H9 (cell line): ENCODE measurements around the gene SCAMP5. TPM values are rescaled to one million over a fixed set of nuclear protein-coding genes. Genes with fewer than 3 reads are reported as not detected.

Source experiments
- DNase-seq: peaks from one replicate; pipeline ENCODE4 v3.0.0-alpha.2; 2017
- H2AFZ ChIP-seq: one replicate; pipeline ENCODE4 v1.6.1; 2013; ENCODE audit warnings: mild to moderate bottlenecking, low read length, control low read depth, moderate library complexity
- H2AK5ac ChIP-seq: 2 replicates; pipeline ENCODE4 v1.6.1; 2013; ENCODE audit warnings: low read length, control low read depth, mixed read lengths; ENCODE audit not compliant: insufficient read length
- H2BK120ac ChIP-seq: one replicate; pipeline ENCODE4 v1.6.1; 2013; ENCODE audit warnings: low read depth, mild to moderate bottlenecking, low read length, control low read depth, inconsistent platforms; ENCODE audit not compliant: poor library complexity, severe bottlenecking
- H2BK12ac ChIP-seq: 2 replicates; pipeline ENCODE4 v1.6.1; 2013; ENCODE audit warnings: low read length, control low read depth, mixed read lengths, low read depth; ENCODE audit not compliant: insufficient read length
- H2BK15ac ChIP-seq: 2 replicates; pipeline ENCODE4 v1.6.1; 2013; ENCODE audit warnings: low read depth, low read length, control low read depth
- H2BK20ac ChIP-seq: one replicate; pipeline ENCODE4 v1.6.1; 2013; ENCODE audit warnings: low read depth, mild to moderate bottlenecking, low read length, control low read depth, inconsistent platforms; ENCODE audit not compliant: poor library complexity, severe bottlenecking
- H2BK5ac ChIP-seq: 2 replicates; pipeline ENCODE4 v1.6.1; 2013; ENCODE audit warnings: low read length, control low read depth, mixed read lengths; ENCODE audit not compliant: insufficient read length
- H3K14ac ChIP-seq: 2 replicates; pipeline ENCODE4 v1.6.1; 2013; ENCODE audit warnings: low read length, control low read depth; ENCODE audit not compliant: insufficient read depth
- H3K18ac ChIP-seq: 2 replicates; pipeline ENCODE4 v1.6.1; 2013; ENCODE audit warnings: low read depth, mild to moderate bottlenecking, mixed read lengths, low read length, control low read depth; ENCODE audit not compliant: insufficient read length
- H3K23ac ChIP-seq: 2 replicates; pipeline ENCODE4 v1.6.1; 2013; ENCODE audit warnings: low read length, control low read depth, mixed read lengths, low read depth; ENCODE audit not compliant: insufficient read length
- H3K23me2 ChIP-seq: 2 replicates; pipeline ENCODE4 v1.6.1; 2013; ENCODE audit warnings: low read depth, mild to moderate bottlenecking, mixed read lengths, low read length, control low read depth; ENCODE audit not compliant: insufficient read length, poor library complexity, severe bottlenecking
- H3K27ac ChIP-seq: 2 replicates; pipeline ENCODE4 v1.5.1; 2013; ENCODE audit warnings: low read length, control low read depth, mixed read lengths, low read depth; ENCODE audit not compliant: insufficient read length
- H3K27me3 ChIP-seq: 2 replicates; pipeline ENCODE4 v1.6.1; 2013; ENCODE audit warnings: low read length, control low read depth, inconsistent platforms; ENCODE audit not compliant: insufficient read depth
- H3K4ac ChIP-seq: 2 replicates; pipeline ENCODE4 v1.6.1; 2013; ENCODE audit warnings: low read depth, mild to moderate bottlenecking, control low read depth, inconsistent platforms, low read length, moderate library complexity
- H3K4me1 ChIP-seq: 2 replicates; pipeline ENCODE4 v1.6.1; 2013; ENCODE audit warnings: low read length, control low read depth, inconsistent platforms; ENCODE audit not compliant: insufficient read depth
- H3K4me2 ChIP-seq: 2 replicates; pipeline ENCODE4 v1.6.1; 2013; ENCODE audit warnings: low read length, control low read depth, mixed read lengths; ENCODE audit not compliant: insufficient read length, insufficient read depth
- H3K56ac ChIP-seq: 2 replicates; pipeline ENCODE4 v1.6.1; 2013; ENCODE audit warnings: low read depth, mild to moderate bottlenecking, mixed read lengths, low read length, control low read depth; ENCODE audit not compliant: insufficient read length
- H3K79me1 ChIP-seq: 2 replicates; pipeline ENCODE4 v1.6.1; 2013; ENCODE audit warnings: low read depth, mild to moderate bottlenecking, moderate library complexity, low read length, control low read depth, inconsistent platforms; ENCODE audit not compliant: insufficient read depth, poor library complexity, severe bottlenecking
- H3K79me2 ChIP-seq: 2 replicates; pipeline ENCODE4 v1.6.1; 2013; ENCODE audit warnings: low read length, control low read depth, inconsistent platforms; ENCODE audit not compliant: insufficient read depth
- H3K9ac ChIP-seq: 2 replicates; pipeline ENCODE4 v1.6.1; 2013; ENCODE audit warnings: low read length, control low read depth, mixed read lengths; ENCODE audit not compliant: insufficient read length; ENCODE audit errors: extremely low read depth
- H3K9me3 ChIP-seq: one replicate; pipeline ENCODE4 v1.6.1; 2013; ENCODE audit warnings: low read depth, low read length, inconsistent platforms; ENCODE audit not compliant: control insufficient read depth
- H3T11ph ChIP-seq: one replicate; pipeline ENCODE4 v1.6.1; 2013; ENCODE audit warnings: mild to moderate bottlenecking, low read length, control low read depth, inconsistent platforms
- H4K20me1 ChIP-seq: one replicate; pipeline ENCODE4 v1.6.1; 2013; ENCODE audit not compliant: control insufficient read depth, insufficient read length, insufficient read depth
- H4K5ac ChIP-seq: 2 replicates; pipeline ENCODE4 v1.6.1; 2013; ENCODE audit warnings: low read depth, mild to moderate bottlenecking, mixed read lengths, low read length, control low read depth; ENCODE audit not compliant: insufficient read length
- H4K8ac ChIP-seq: replicated peaks from 2 replicates; pipeline ENCODE4 v1.6.1; 2013; ENCODE audit warnings: low read length, control low read depth, mixed read lengths, low read depth; ENCODE audit not compliant: insufficient read length
- H4K91ac ChIP-seq: 2 replicates; pipeline ENCODE4 v1.6.1; 2013; ENCODE audit warnings: low read depth, mild to moderate bottlenecking, moderate library complexity, mixed read lengths, low read length, control low read depth; ENCODE audit not compliant: insufficient read length
- H3K27ac Mint-ChIP-seq, 3 experiments: 2 replicates in 2 of 3; 3 replicates in 1 of 3; pipeline ENCODE4 v1.8.0; 2020 to 2021; ENCODE audit warnings: mixed read lengths in 3 of 3, mild to moderate bottlenecking in 1 of 3, moderate library complexity in 1 of 3
- H3K27me3 Mint-ChIP-seq: 2 replicates; pipeline ENCODE4 v1.8.0; 2021; ENCODE audit warnings: low read depth, mild to moderate bottlenecking, moderate library complexity, mixed read lengths
- H3K36me3 Mint-ChIP-seq, 3 experiments: 2 replicates in 2 of 3; 3 replicates in 1 of 3; pipeline ENCODE4 v1.8.0; 2020 to 2021; ENCODE audit warnings: low read depth in 3 of 3, mixed read lengths in 3 of 3; ENCODE audit not compliant: insufficient read depth in 1 of 3
- H3K4me1 Mint-ChIP-seq, 2 experiments: 2 replicates each; pipeline ENCODE4 v1.8.0; 2020; ENCODE audit warnings: mixed read lengths in 2 of 2
- H3K4me3 Mint-ChIP-seq, 2 experiments: 2 replicates in 1 of 2; 3 replicates in 1 of 2; pipeline ENCODE4 v1.8.0; 2020 to 2021; ENCODE audit warnings: mild to moderate bottlenecking in 2 of 2, mixed read lengths in 2 of 2, moderate library complexity in 1 of 2
- H3K9me3 Mint-ChIP-seq, 2 experiments: 2 replicates in 1 of 2; 3 replicates in 1 of 2; pipeline ENCODE4 v1.8.0; 2020; ENCODE audit warnings: mild to moderate bottlenecking in 2 of 2, mixed read lengths in 2 of 2, moderate library complexity in 1 of 2
- CTCF ChIP-seq: fragments of 200-600 bp; sonication (generic); conservative IDR thresholded peaks from 3 replicates; pipeline ENCODE4 v1.8.0; 2021; ENCODE audit warnings: antibody characterized with exemption, mild to moderate bottlenecking
- WGBS: extraction: QIAGEN DNeasy Blood & Tissue Kit; methylation state at CpG from one replicate; pipeline ENCODE4 v1.1.7; 2013; ENCODE audit warnings: missing lambda C conversion rate, low lambda C conversion rate, mixed read lengths; ENCODE audit not compliant: insufficient read length; ENCODE audit errors: extremely low coverage; 5-methylcytosine and 5-hydroxymethylcytosine counted together
- total RNA-seq: library from RNA; stranded (reverse); gene quantifications from 2 replicates; pipeline ENCODE4 v1.2.1, GENCODE V29; 2021

The SCAMP5 gene
- total RNA-seq, 1 experiment from 2014 or later, result 47.8 TPM

- H4K20me1 ChIP-seq, result no peaks in the 10 kb centered on the region
- no peak overlapping the region for H2BK20ac ChIP-seq
- H2BK120ac ChIP-seq, result no peak overlapping the region
- H3K4me3 Mint-ChIP-seq, result no peak overlapping the region
- no peak overlapping the region for H4K5ac ChIP-seq
- H3K14ac ChIP-seq, result no peak overlapping the region
- H2AK5ac ChIP-seq, result no peak overlapping the region
- H3K79me2 ChIP-seq, result no peaks in the 10 kb centered on the region
- no peaks in the 10 kb centered on the region for H3K9me3 ChIP-seq
- H4K91ac ChIP-seq, result no peak overlapping the region
- no peak overlapping the region for H2BK15ac ChIP-seq
- no peak overlapping the region for H3K56ac ChIP-seq
- no peak overlapping the region for H2AFZ ChIP-seq
- H3K4me1 Mint-ChIP-seq, result peaks cover 8 to 9% of the 10 kb centered on the region in 2 experiments; a peak in 2 of 4 replicates
- no peak overlapping the region for H3K4ac ChIP-seq
- H2BK5ac ChIP-seq, result no peak overlapping the region
- no peak for DNase-seq
- H3K27me3 ChIP-seq, result no peaks in the 10 kb centered on the region
- H3K4me2 ChIP-seq, result no peak overlapping the region
- no peak overlapping the region for H3K23ac ChIP-seq
- peaks cover 0 to 2% (median 2%) of the 10 kb centered on the region in 3 experiments; a peak in 3 of 7 replicates for H3K36me3 Mint-ChIP-seq
- no peak overlapping the region for H4K8ac ChIP-seq
- no CpG with 5 or more reads among the region's 3 CpGs for WGBS
- H3K9ac ChIP-seq, result no peak overlapping the region
- H3K27me3 Mint-ChIP-seq, result no peaks in the 10 kb centered on the region; the same call in 1 of the 2 replicates
- H2BK12ac ChIP-seq, result no peak overlapping the region
- no peaks in the 10 kb centered on the region for H3K9me3 Mint-ChIP-seq
- no peak overlapping the region for H3T11ph ChIP-seq
- TF ChIP-seq CTCF, result no peak
- no peak overlapping the region for H3K18ac ChIP-seq
- H3K4me1 ChIP-seq, result no peaks in the 10 kb centered on the region
- no peak overlapping the region for H3K27ac Mint-ChIP-seq
- H3K79me1 ChIP-seq, result no peaks in the 10 kb centered on the region
- no peak overlapping the region for H3K27ac ChIP-seq
- H3K23me2 ChIP-seq, result no peaks in the 10 kb centered on the region
Measured at GRCh38 chr15:75054172-75054897, 59.0 kb downstream of the SCAMP5 start.
